Activated T-helper 1 cell treated with anti-CD3 and anti-CD28 coated beads, Interleukin-2, amount 50 U/mL, for 16 hours (primary cell): Measurements from ENCODE around the gene DCANP1.

Experiments
- DNase-seq, 2 donors: peaks; one replicate each; pipeline ENCODE4 v3.0.0-alpha.2; 2020; ENCODE audit warnings: low read depth in 1 of 2, low spot score in 1 of 2

The DCANP1 gene

GRCh38 chr5:135442431-135443160 lies 4.6 kb downstream of the DCANP1 start:
- no peak for DNase-seq

- no peak for DNase-seq
Measured at GRCh38 chr5:135441919-135442318, 5.2 kb downstream of the DCANP1 start.

- no peak for DNase-seq
Measured at GRCh38 chr5:135441350-135441831, 5.8 kb downstream of the DCANP1 start.

GRCh38 chr5:135440916-135441315 lies 6.2 kb downstream of the DCANP1 start:
- DNase-seq = no peak

DNA sequence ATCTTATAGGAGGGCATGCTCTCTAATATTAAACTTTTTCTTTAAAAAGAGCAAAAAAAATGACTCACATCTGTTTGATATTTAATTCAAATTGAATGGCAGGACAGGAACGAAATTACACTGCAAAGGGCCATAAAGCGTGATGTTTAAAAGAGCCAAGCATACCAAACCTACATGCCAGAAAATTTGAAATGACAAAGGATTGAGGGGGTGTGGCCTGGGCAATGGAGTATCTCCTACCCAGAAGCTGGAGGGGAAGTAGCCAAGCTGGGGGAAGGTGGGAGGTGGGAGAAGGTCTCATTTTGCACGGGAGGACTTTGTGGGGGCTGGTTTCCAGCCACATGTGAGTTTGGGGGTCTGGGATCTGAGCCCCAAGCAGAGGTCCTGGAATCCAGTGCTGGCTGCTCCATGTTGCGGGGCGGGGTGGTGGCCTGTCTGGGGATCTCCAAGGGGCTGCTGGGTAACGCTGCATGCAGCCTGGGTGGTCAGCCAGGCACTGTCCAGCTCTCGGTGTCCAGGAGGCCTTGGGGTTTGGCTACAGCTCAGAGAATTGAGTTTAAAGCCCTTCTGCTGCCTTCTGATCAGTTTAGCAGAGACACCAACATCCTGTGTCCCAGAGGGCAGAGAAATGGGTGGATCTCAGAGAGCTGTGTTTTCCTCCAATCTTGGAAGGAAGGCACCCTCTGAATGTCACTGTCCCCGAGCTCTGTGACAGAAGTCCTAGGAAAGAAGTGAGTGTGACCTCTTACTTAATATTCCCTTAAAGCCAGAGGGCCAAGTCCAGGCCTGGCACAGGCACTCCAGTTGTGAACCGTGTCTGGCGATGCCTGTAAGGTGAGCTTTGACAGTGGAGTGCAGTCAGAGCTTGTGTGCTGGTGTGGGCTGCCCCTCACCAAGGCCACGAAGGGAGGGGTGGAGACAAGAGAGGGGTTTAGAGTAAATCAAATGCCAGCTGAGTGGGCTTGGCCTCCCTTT lies 7.6 kb downstream of the DCANP1 start:
- no peak for DNase-seq

DNA sequence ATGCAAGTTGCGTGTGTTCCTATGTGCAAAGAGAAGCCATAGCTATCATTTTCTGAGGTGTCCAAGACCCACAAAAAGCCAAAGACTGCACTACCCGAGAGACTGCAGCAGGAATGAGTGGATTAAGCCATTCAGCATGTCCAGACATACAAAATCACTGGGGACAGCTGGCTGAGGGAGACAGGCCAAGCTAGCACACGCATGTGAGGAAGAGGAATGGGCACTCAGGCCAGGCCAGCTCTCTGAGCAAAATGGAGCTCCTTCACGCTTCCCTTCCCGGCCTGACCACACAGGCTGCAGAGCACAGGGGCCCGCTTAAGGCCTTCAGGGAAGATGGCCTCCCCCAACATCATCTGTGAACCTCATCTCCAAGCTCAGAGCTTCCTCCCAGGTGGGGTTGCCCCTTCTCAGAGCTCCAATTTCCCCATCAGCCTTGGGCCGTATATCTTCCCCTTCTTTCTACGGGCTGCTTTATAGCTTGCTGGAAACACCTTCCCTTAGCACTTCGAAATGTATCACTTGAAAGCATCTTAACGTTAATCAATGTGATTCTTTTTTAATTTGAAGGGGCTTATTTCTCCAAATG lies 8.4 kb downstream of the DCANP1 start:
- no peak for DNase-seq

DNA sequence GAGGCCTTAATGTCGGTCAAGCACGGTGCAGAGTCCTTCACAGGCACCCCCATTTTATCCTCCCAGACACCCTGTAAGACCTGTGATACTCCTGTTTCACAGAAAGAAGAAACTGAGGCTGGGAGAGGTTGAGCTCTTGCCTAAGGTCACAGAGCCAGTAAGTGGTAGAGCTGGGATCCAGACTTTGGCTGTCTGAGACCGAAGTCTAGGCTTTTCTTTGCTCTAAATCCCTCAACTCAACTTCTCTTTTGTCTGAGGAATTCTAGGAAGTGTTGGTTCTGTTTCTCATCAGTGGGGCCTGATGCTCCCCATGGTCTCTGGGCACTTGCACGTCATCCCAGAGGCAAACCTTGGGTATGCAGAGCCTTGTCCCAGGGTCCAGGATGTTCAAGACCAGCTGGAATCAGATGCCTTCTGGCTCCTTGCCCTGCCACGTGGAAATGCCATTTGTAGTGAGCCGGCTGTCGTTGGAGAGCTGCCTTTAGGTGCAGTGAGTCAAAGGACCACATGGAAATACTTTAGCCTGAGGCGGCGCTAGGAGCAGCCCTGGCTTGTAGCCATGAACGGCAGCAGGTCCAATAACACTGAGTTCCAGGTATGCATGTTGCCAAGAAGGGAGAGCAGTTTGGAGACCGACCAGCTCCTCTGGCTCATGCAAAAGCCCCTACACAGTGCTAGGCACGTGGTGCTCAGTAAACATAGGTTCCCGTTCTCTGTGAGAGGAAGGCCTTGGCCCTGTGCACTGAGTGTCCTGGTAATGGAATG lies 9.2 kb downstream of the DCANP1 start:
- no peak for DNase-seq

GRCh38 chr5:135437422-135437795 lies 9.7 kb downstream of the DCANP1 start:
- no peak for DNase-seq

DNA sequence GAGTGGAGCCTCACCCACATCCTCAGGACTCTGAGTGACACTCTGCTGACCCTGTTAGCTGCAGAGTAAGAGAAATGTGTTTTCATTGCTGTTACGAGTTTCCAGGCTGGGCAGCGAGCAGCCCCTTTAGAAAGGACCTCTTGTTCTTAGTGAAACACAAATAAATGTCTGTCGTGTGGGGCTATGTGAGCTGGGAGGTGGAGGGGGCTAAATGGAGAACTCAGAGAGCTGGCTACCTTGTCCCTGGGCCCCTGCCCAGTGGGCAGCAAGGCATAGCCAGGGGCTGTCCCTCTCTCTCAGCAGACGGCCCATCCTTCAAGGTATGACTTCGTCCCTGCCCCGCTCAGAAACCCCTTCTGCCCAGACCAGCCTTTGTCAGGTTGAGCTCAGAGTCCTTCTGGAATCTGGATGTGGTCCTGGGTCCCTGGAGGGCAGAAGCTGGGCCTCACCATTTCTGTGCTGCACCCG lies 10.2 kb downstream of the DCANP1 start:
- no peak for DNase-seq

GRCh38 chr5:135435467-135436330 lies 11.4 kb downstream of the DCANP1 start:
- no peak for DNase-seq

- DNase-seq = no peak
Measured at GRCh38 chr5:135434591-135435466, 12.3 kb downstream of the DCANP1 start.

DNA sequence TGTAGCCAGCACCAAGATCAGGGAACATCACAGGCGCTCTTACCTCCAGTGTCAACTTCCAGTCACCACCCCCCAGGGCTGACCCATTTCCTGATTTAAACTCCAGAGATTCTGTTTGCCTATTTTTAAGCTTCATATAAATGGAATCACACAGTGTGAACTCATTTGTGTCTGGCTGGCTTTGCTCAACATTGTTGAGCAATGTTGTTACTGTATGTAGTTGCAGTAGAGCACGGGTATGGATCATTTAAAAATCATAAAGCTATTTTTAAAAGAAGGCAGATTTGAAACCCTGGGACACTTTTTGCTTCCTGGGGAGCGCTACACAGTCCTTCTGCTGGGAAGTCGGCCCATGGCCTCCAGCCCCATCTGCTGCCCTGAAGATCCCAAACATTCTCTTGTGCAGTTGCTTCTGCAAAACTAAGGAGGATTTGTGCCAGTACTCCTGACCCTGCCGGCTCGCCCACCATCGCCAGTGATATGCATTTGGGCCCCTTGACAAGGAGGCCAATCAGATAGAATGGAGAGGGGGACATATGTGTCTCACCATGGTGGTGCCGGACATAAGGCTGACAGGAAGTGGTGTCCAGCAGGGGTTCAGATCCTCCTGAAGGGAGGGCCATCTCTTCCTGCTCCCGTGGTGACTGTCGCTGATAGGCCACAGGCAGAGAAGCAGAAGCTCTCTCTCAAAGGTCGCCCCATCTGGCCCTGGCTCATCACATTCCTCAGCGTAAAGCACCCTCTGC lies 13.3 kb downstream of the DCANP1 start:
- DNase-seq = no peak

DNA sequence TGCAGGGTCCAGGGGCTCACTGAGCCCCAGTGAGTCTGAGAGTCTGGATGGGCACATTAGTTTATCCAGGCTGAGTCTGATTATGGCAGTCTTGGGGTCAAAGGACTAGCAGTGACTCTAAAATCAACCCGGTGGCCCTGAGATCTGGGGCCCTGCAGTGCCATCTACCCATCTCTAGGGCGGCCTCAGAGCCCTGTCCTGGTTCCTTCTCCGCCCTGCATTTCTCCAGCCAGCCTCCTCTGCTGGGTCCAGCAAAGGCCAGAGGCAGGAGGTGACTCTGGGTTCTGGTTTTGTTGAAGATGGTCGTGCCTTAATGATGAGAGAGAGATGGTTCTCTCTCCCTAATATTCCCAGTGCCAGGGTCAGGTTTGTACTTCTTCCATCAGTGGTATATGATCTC lies 15.0 kb downstream of the DCANP1 start:
- DNase-seq = no peak

- DNase-seq = no peak
Measured at GRCh38 chr5:135430135-135430437, 17.1 kb downstream of the DCANP1 start.

DNA sequence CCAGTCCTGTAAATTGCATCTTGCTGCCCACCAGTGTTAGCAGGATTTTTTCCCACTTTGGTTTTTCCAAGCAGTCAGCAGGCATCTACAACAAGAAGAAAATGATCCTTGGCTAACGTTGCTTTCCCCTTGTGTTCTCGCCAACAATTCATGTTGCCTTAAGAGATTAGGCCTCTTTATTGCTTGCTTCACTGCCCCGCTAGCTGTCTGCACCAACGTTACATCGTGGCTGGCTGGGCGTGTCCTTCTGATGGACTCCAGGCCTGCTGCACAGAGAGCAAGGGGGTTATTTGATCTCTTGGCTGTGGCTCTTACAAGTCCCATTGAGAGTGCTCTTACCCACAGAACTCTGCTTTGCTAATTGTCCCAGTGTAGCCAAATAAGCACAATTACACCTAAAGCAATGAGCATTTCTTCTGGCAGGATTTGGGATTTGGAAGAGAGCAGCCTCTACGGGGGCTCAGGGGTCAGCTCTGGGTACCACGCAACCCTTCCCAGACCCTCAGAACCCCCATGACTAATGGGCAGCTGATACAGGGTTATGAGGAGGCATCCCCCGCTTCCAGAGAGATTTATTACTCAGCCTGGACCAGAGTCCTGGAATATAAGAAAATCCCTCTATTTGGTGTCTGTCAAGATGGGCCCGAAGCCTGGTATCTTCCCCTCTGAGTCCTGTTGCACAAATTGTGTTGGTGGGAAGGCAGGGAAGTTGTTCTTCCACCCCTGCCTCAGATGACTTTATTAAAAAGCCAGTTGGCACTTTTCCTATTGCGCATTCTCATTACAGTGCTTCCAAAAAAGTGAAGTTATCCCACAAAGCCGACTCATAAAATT lies 17.6 kb downstream of the DCANP1 start:
- no peak for DNase-seq

- no peak for DNase-seq
Measured at GRCh38 chr5:135428586-135428985, 18.6 kb downstream of the DCANP1 start.
